Erythroblast (primary cell): ENCODE data around the gene ARMC9.

Experiments used
- GATA1 ChIP-seq: IDR thresholded peaks from 2 replicates; pipeline ENCODE4 v1.6.1; 2011; ENCODE audit warnings: low read depth, mild to moderate bottlenecking, control low read depth, low read length, moderate library complexity
- POLR2A ChIP-seq: IDR thresholded peaks from 2 replicates; pipeline ENCODE4 v1.6.1; 2011; ENCODE audit warnings: mild to moderate bottlenecking, low read length

DNA sequence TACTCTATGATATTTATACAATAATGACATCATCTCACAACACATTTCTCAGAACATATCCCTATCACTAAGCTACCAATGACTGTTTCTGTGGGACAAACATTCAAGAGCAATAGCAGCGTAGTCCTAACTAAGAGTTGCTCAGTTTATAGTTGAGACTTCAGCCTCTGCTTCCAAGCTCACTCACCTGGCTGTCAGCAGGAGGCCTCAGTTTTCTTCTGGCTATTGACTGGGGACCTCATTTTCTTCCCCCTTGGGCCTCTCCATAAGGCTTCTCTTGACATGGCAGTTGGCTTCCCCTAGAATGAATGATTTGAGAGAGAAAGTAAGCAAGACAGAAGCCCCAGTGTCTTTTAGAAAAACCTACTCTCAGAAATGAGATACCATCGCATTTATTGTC lies 85.9 kb downstream of the ARMC9 start:
- no peak for TF ChIP-seq POLR2A
- no peak for TF ChIP-seq GATA1
